Upper lobe of left lung (tissue), 6 donors: ENCODE results near the gene SLCO3A1. TPM values are rescaled to one million over a fixed set of nuclear protein-coding genes. Genes with fewer than 3 reads are reported as not detected.
"Not testable (repeated sequence)": the region's sequence is repeated elsewhere in the genome, so short reads cannot be mapped to it uniquely, and the experiment has no call there.

Experiments
- ATAC-seq, 2 donors: fragments of 200-7000 bp; cut with Tn5 transposase; one replicate each; pipeline ENCODE4 v1.9.1; 2022; ENCODE audit warnings: mild to moderate bottlenecking in 2 of 2, moderate library complexity in 2 of 2; ENCODE audit not compliant: low FRiP score in 2 of 2
- DNase-seq, 2 donors: peaks; one replicate each; pipeline ENCODE4 v3.0.0-alpha.2; 2019 to 2020
- H3K27ac ChIP-seq, 4 donors: fragments of 200-600 bp; sonication (generic); one replicate each; pipeline ENCODE4 v1.5.1; 2016 to 2019
- H3K27me3 ChIP-seq, 4 donors: fragments of 200-600 bp; sonication (generic); one replicate each; pipeline ENCODE4 v1.5.1; 2017 to 2019
- H3K36me3 ChIP-seq, 4 donors: fragments of 200-600 bp; sonication (generic); one replicate each; pipeline ENCODE4 v1.5.1; 2016 to 2019
- H3K4me1 ChIP-seq, 4 donors: fragments of 200-600 bp; sonication (generic); one replicate each; pipeline ENCODE4 v1.5.1; 2018 to 2019
- H3K4me3 ChIP-seq, 4 donors: fragments of 200-600 bp; sonication (generic); one replicate each; pipeline ENCODE4 v1.5.1; 2017 to 2019; ENCODE audit warnings: mild to moderate bottlenecking in 2 of 4, moderate library complexity in 1 of 4
- H3K9me3 ChIP-seq, 4 donors: fragments of 200-600 bp; sonication (generic); one replicate each; pipeline ENCODE4 v1.5.1; 2018 to 2019
- CTCF ChIP-seq, 6 experiments: fragments of 450-650 bp in 4 of 6; fragments of 200-600 bp in 2 of 6; sonication (generic) in 2 of 6; IDR thresholded peaks; one replicate each; pipeline ENCODE4 v1.5.1; 2016 to 2019; ENCODE audit warnings: antibody characterized with exemption in 6 of 6
- EP300 ChIP-seq, 4 donors: sonication (generic); formaldehyde crosslinking; IDR thresholded peaks; one replicate each; pipeline ENCODE4 v1.5.1; 2017; ENCODE audit warnings: antibody characterized with exemption in 4 of 4, control low read depth in 2 of 4
- POLR2A ChIP-seq, 4 donors: fragments of 450-650 bp; IDR thresholded peaks; one replicate each; pipeline ENCODE4 v1.5.1; 2016 to 2017; ENCODE audit warnings: antibody characterized with exemption in 4 of 4, mild to moderate bottlenecking in 2 of 4
- POLR2AphosphoS5 ChIP-seq, 2 donors: sonication (generic); formaldehyde crosslinking; IDR thresholded peaks; one replicate each; pipeline ENCODE4 v1.5.1; 2017; ENCODE audit warnings: antibody characterized with exemption in 2 of 2
- WGBS, 2 donors: methylation state at CpG; one replicate each; pipeline ENCODE4 v1.1.5; 2017 to 2018; 5-methylcytosine and 5-hydroxymethylcytosine counted together
- total RNA-seq, 6 donors: library from RNA; depleted of rRNA in 4 of 6; stranded (reverse); fragments of >200 nt in 4 of 6; gene quantifications; one replicate each; pipeline versions ENCODE4 v1.1.0 to v1.2.1, GENCODE V29; 2016 to 2021
- donor health status: DM: no; HTN: no; CAD: no; lungs with moderate emphysema.
- donor health status: DM: no; HTN: yes; CAD: no; lungs with severe emphysema.

SLCO3A1 gene
- total RNA-seq, 6 donors from 2014 or later: 29.3 to 56.6 (median 46.7) TPM

- 39 to 46% methylated on average over 20 of the region's 20 CpGs for WGBS, 2 donors
- DNase-seq (peak in 1 of 2 donors; percentile 78), ATAC-seq (peak; percentile 70 to 94)
- Histone ChIP-seq H3K4me1 (peaks cover 34 to 49% (median 43%) of the 10 kb centered on the region in 4 donors), H3K36me3 (no peaks in the 10 kb centered on the region), H3K4me3 (peak overlapping the region in 2 of 4 donors; percentile 4 to 17), H3K27ac (peak overlapping the region; percentile 20 to 62 (median 40)), H3K9me3 (no peaks in the 10 kb centered on the region), H3K27me3 (no peaks in the 10 kb centered on the region)
- TF ChIP-seq EP300 (IDR thresholded peaks at IDR 0.05) (no peak), POLR2AphosphoS5 (IDR thresholded peaks at IDR 0.05) (peak in 1 of 2 donors; percentile 38)
These were observed 216.1 kb downstream of the SLCO3A1 start for GRCh38 chr15:92069308-92070250.

GRCh38 chr15:92070251-92070650 is 216.7 kb downstream of the SLCO3A1 start:
- ATAC-seq, DNase-seq, H3K36me3 ChIP-seq, H3K27me3 ChIP-seq, H3K9me3 ChIP-seq: not testable (repeated sequence)
- Histone ChIP-seq H3K4me1 (peaks cover 41 to 55% (median 49%) of the 10 kb centered on the region in 4 donors), H3K27ac (peak overlapping the region; percentile 20 to 62 (median 40)), H3K4me3 (peak overlapping the region in 2 of 4 donors; percentile 4 to 17)
- WGBS, 2 donors: 94 to 96% methylated on average over 8 of the region's 8 CpGs

GRCh38 chr15:92071045-92071634 is 217.6 kb downstream of the SLCO3A1 start:
- H3K27me3 ChIP-seq: no peaks in the 10 kb centered on the region
- no peak overlapping the region for H3K27ac ChIP-seq
- peaks cover 44 to 64% (median 57%) of the 10 kb centered on the region in 4 donors for H3K4me1 ChIP-seq
- H3K36me3 ChIP-seq: no peaks in the 10 kb centered on the region
- no peak for TF ChIP-seq POLR2A (IDR thresholded peaks at IDR 0.05)
- TF ChIP-seq EP300 (IDR thresholded peaks at IDR 0.05): no peak
- no peak for TF ChIP-seq CTCF (IDR thresholded peaks at IDR 0.05)
- no peak for TF ChIP-seq POLR2AphosphoS5 (IDR thresholded peaks at IDR 0.05)
- DNase-seq (peak in 1 of 2 donors; percentile 55), ATAC-seq (no peak)
- 53 to 72% methylated on average over 10 to 12 of the region's 12 CpGs for WGBS, 2 donors
- H3K4me3 ChIP-seq: no peak overlapping the region
- H3K9me3 ChIP-seq: no peaks in the 10 kb centered on the region

- no peaks in the 10 kb centered on the region for H3K36me3 ChIP-seq
- peaks cover 50 to 76% (median 57%) of the 10 kb centered on the region in 4 donors for H3K4me1 ChIP-seq
- no peak overlapping the region for H3K4me3 ChIP-seq
- ATAC-seq (no peak), DNase-seq (peak in 1 of 2 donors; percentile 31)
- peak overlapping the region; percentile 3 to 49 (median 34) for H3K27ac ChIP-seq
- TF ChIP-seq POLR2A (IDR thresholded peaks at IDR 0.05) (no peak), EP300 (IDR thresholded peaks at IDR 0.05) (peak in 1 of 4 donors; percentile 53)
- no peaks in the 10 kb centered on the region for H3K9me3 ChIP-seq
- H3K27me3 ChIP-seq: no peaks in the 10 kb centered on the region
- 55 to 63% methylated on average over 9 of the region's 9 CpGs for WGBS, 2 donors
These were observed 219.7 kb downstream of the SLCO3A1 start for GRCh38 chr15:92073044-92073785.

- Histone ChIP-seq H3K9me3 (no peaks in the 10 kb centered on the region), H3K4me1 (peaks cover 45 to 68% (median 49%) of the 10 kb centered on the region in 4 donors), H3K27me3 (no peaks in the 10 kb centered on the region), H3K4me3 (no peak overlapping the region), H3K27ac (peak overlapping the region in 3 of 4 donors; percentile 23 to 49 (median 45)), H3K36me3 (no peaks in the 10 kb centered on the region)
- no peak for ATAC-seq
- 61 to 66% methylated on average over 4 of the region's 4 CpGs for WGBS, 2 donors
- TF ChIP-seq POLR2A (IDR thresholded peaks at IDR 0.05): no peak
- no peak for TF ChIP-seq POLR2AphosphoS5 (IDR thresholded peaks at IDR 0.05)
- no peak for TF ChIP-seq CTCF (IDR thresholded peaks at IDR 0.05)
- TF ChIP-seq EP300 (IDR thresholded peaks at IDR 0.05): no peak
- no peak for DNase-seq
These were observed 220.6 kb downstream of the SLCO3A1 start for GRCh38 chr15:92074101-92074500.
